Measurements from ENCODE around the gene AGAP1.

The AGAP1 gene

GRCh38 chr2:236075802-236076201 is 582.0 kb downstream of the AGAP1 start:
- TF ChIP-seq FOXP2 (optimal IDR thresholded peaks at IDR 0.05; ENCODE audit: borderline replicate concordance, extremely low read depth, extremely low read length, insufficient read depth) (no peak), TAF1 (IDR thresholded peaks at IDR 0.05; ENCODE audit: borderline replicate concordance, insufficient read depth, low read length) (no peak), POLR2AphosphoS5 (IDR thresholded peaks at IDR 0.05; ENCODE audit: low read depth, low read length) (no peak)

- no peak for TF ChIP-seq TAF1 (IDR thresholded peaks at IDR 0.05; ENCODE audit: borderline replicate concordance, insufficient read depth, low read length)
- TF ChIP-seq SIN3A (IDR thresholded peaks at IDR 0.05; ENCODE audit: borderline replicate concordance, insufficient read depth, low read length): no peak
- TF ChIP-seq POLR2AphosphoS5 (IDR thresholded peaks at IDR 0.05; ENCODE audit: low read depth, low read length): no peak
- TF ChIP-seq REST (IDR thresholded peaks at IDR 0.05; ENCODE audit: insufficient read depth in 1 of 2, low read depth in 2 of 2, low read length in 2 of 2): no peak
- no peak for TF ChIP-seq FOXP2 (optimal IDR thresholded peaks at IDR 0.05; ENCODE audit: borderline replicate concordance, extremely low read depth, extremely low read length, insufficient read depth)
Measured at GRCh38 chr2:236078297-236079255, 584.7 kb downstream of the AGAP1 start.

GRCh38 chr2:236080412-236080811 is 586.6 kb downstream of the AGAP1 start:
- TF ChIP-seq REST (IDR thresholded peaks at IDR 0.05; ENCODE audit: insufficient read depth in 1 of 2, low read depth in 2 of 2, low read length in 2 of 2) (no peak), TAF1 (IDR thresholded peaks at IDR 0.05; ENCODE audit: borderline replicate concordance, insufficient read depth, low read length) (no peak), POLR2AphosphoS5 (IDR thresholded peaks at IDR 0.05; ENCODE audit: low read depth, low read length) (no peak), SIN3A (IDR thresholded peaks at IDR 0.05; ENCODE audit: borderline replicate concordance, insufficient read depth, low read length) (no peak), FOXP2 (optimal IDR thresholded peaks at IDR 0.05; ENCODE audit: borderline replicate concordance, extremely low read depth, extremely low read length, insufficient read depth) (no peak)

- no peak for TF ChIP-seq POLR2AphosphoS5 (IDR thresholded peaks at IDR 0.05; ENCODE audit: low read depth, low read length)
- TF ChIP-seq REST (IDR thresholded peaks at IDR 0.05; ENCODE audit: insufficient read depth in 1 of 2, low read depth in 2 of 2, low read length in 2 of 2): no peak
- no peak for TF ChIP-seq SIN3A (IDR thresholded peaks at IDR 0.05; ENCODE audit: borderline replicate concordance, insufficient read depth, low read length)
- TF ChIP-seq FOXP2 (optimal IDR thresholded peaks at IDR 0.05; ENCODE audit: borderline replicate concordance, extremely low read depth, extremely low read length, insufficient read depth): no peak
- no peak for TF ChIP-seq TAF1 (IDR thresholded peaks at IDR 0.05; ENCODE audit: borderline replicate concordance, insufficient read depth, low read length)
Measured at GRCh38 chr2:236081171-236081570, 587.3 kb downstream of the AGAP1 start.

- TF ChIP-seq REST (IDR thresholded peaks at IDR 0.05; ENCODE audit: insufficient read depth in 1 of 2, low read depth in 2 of 2, low read length in 2 of 2): no peak
- no peak for TF ChIP-seq FOXP2 (optimal IDR thresholded peaks at IDR 0.05; ENCODE audit: borderline replicate concordance, extremely low read depth, extremely low read length, insufficient read depth)
- TF ChIP-seq TAF1 (IDR thresholded peaks at IDR 0.05; ENCODE audit: borderline replicate concordance, insufficient read depth, low read length): no peak
Measured at GRCh38 chr2:236082061-236082460, 588.2 kb downstream of the AGAP1 start.
